Adrenal gland (tissue), 12 donors: ENCODE measurements around the gene PLXNA2. TPM values are rescaled to one million over a fixed set of nuclear protein-coding genes. Genes with fewer than 3 reads are reported as not detected.

Experiments used
- DNase-seq, 7 donors: peaks; one replicate each; pipeline ENCODE4 v3.0.0-alpha.2; 2019 to 2020
- H3K27ac ChIP-seq, 5 donors: fragments of 200-600 bp; sonication (generic) in 4 of 5; 1 replicate in 3 of 5; 2 replicates in 2 of 5; pipeline versions ENCODE4 v1.5.1 to v1.8.0; 2016 to 2020; ENCODE audit warnings: mild to moderate bottlenecking in 1 of 5
- H3K27me3 ChIP-seq: fragments of 200-600 bp; 2 replicates; pipeline ENCODE4 v1.8.0; 2021
- H3K36me3 ChIP-seq, 2 donors: fragments of 200-600 bp; replicated peaks in 1 of 2; 1 replicate in 1 of 2; 2 replicates in 1 of 2; pipeline versions ENCODE4 v1.5.1 to v1.8.0; 2018 to 2022
- H3K4me1 ChIP-seq, 2 donors: fragments of 200-600 bp; replicated peaks in 1 of 2; 1 replicate in 1 of 2; 2 replicates in 1 of 2; pipeline versions ENCODE4 v1.5.1 to v1.8.0; 2018 to 2021
- H3K4me3 ChIP-seq, 4 donors: fragments of 200-600 bp; sonication (generic) in 3 of 4; one replicate each; pipeline ENCODE4 v1.5.1; 2016 to 2018
- H3K9me3 ChIP-seq, 3 donors: fragments of 200-600 bp; sonication (generic) in 1 of 3; replicated peaks in 1 of 3; 1 replicate in 2 of 3; 2 replicates in 1 of 3; pipeline versions ENCODE4 v1.5.1 to v1.8.0; 2016 to 2021
- CTCF ChIP-seq, 6 experiments: fragments of 450-650 bp in 4 of 6; fragments of 200-600 bp in 2 of 6; sonication (generic) in 1 of 6; IDR thresholded peaks; 1 replicate in 5 of 6; 2 replicates in 1 of 6; pipeline versions ENCODE4 v1.5.1 to v1.8.0; 2016 to 2021; ENCODE audit warnings: antibody characterized with exemption in 6 of 6, mild to moderate bottlenecking in 2 of 6, moderate library complexity in 1 of 6
- POLR2A ChIP-seq, 2 donors: fragments of 450-650 bp; IDR thresholded peaks; one replicate each; pipeline ENCODE4 v1.6.1; 2017; ENCODE audit warnings: antibody characterized with exemption in 2 of 2, mild to moderate bottlenecking in 2 of 2, moderate library complexity in 1 of 2
- WGBS, 4 donors: extraction: QIAGEN DNeasy Blood & Tissue Kit in 2 of 4; methylation state at CpG; one replicate each; pipeline versions ENCODE4 v1.1.5 to v1.1.7; 2013 to 2017; 5-methylcytosine and 5-hydroxymethylcytosine counted together
- intact Hi-C, 2 donors: fragments of 100-400 bp; cut with DNase I; formaldehyde crosslinking; loops; one replicate each; pipeline versions ENCODE4 v1.14.1 to v1.15.0; 2022 to 2023
- polyA plus RNA-seq, 3 donors: library from polyadenylated mRNA; stranded (reverse); fragments of 200-250 nt in 2 of 3; fragments of 350-450 nt in 1 of 3; fragmentation: Illumina TruSeq in 1 of 3; extraction: RNeasy Lipid Tissue Mini Kit (QIAGEN cat#74804) in 1 of 3; gene quantifications; one replicate each; pipeline ENCODE4 v1.2.3, GENCODE V29; 2013 to 2014
- total RNA-seq, 9 donors: library from RNA; depleted of rRNA in 4 of 9; stranded (reverse); fragments of >200 nt in 4 of 9; fragments of 120-200 nt in 1 of 9; fragmentation: NEBNext Ultra II Directional in 1 of 9; extraction: Animal tissue kit (Norgen Biotek cat#: 25700) in 1 of 9; gene quantifications; one replicate each; pipeline versions ENCODE4 v1.1.0 to v1.2.4, GENCODE V29; 2013 to 2023
- donor health status: healthy with polysubstance abuse.
- donor health status: Bipolar disorder and iron deficiency.
- donor health status: DM: yes; HTN: yes; CAD: no.
- donor health status: DM: no; HTN: no; CAD: no.
- donor health status: DM: no; HTN: no; CAD: no.
- donor health status: DM: yes; HTN: yes; CAD: no.

Gene PLXNA2
- total and polyA plus RNA-seq, 12 donors = 2.7 to 9.4 (median 4.5) TPM

- Histone ChIP-seq H3K4me1 (no peaks in the 10 kb centered on the region), H3K36me3 (no peaks in the 10 kb centered on the region), H3K27me3 (no peaks in the 10 kb centered on the region), H3K9me3 (no peaks in the 10 kb centered on the region), H3K4me3 (no peak overlapping the region), H3K27ac (no peak overlapping the region)
- intact Hi-C loops = no loop called here
- WGBS, 4 donors = 76 to 88% (median 84%) methylated on average over 3 of the region's 3 CpGs
- TF ChIP-seq POLR2A (IDR thresholded peaks at IDR 0.05) (no peak), CTCF (IDR thresholded peaks at IDR 0.05) (no peak)
- DNase-seq = no peak
Observed at GRCh38 chr1:208121813-208122364, 122.3 kb downstream of the PLXNA2 start.

GRCh38 chr1:208120431-208120790 is 123.8 kb downstream of the PLXNA2 start:
- Histone ChIP-seq H3K4me3 (no peak overlapping the region), H3K27ac (no peak overlapping the region), H3K27me3 (no peaks in the 10 kb centered on the region), H3K9me3 (no peaks in the 10 kb centered on the region), H3K4me1 (no peaks in the 10 kb centered on the region), H3K36me3 (no peaks in the 10 kb centered on the region)
- no peak for DNase-seq
- TF ChIP-seq POLR2A (IDR thresholded peaks at IDR 0.05) (no peak), CTCF (IDR thresholded peaks at IDR 0.05) (no peak)
- intact Hi-C loops = no loop called here
- 41 to 93% (median 83%) methylated on average over 2 of the region's 2 CpGs for WGBS, 4 donors

- no peak for DNase-seq
- Histone ChIP-seq H3K36me3 (no peaks in the 10 kb centered on the region), H3K4me1 (no peaks in the 10 kb centered on the region), H3K27ac (no peak overlapping the region), H3K9me3 (no peaks in the 10 kb centered on the region), H3K4me3 (no peak overlapping the region), H3K27me3 (no peaks in the 10 kb centered on the region)
- TF ChIP-seq POLR2A (IDR thresholded peaks at IDR 0.05) (no peak), CTCF (IDR thresholded peaks at IDR 0.05) (no peak)
- 78 to 83% (median 82%) methylated on average over 10 to 12 of the region's 12 CpGs for WGBS, 4 donors
- intact Hi-C loops = no loop called here
Observed at GRCh38 chr1:208118841-208119606, 125.2 kb downstream of the PLXNA2 start.

GRCh38 chr1:208118306-208118705 is 125.9 kb downstream of the PLXNA2 start:
- H3K27ac ChIP-seq = no peak overlapping the region
- intact Hi-C loops = no loop called here
- DNase-seq = no peak

More at GRCh38 chr1:208118306-208118705, 125.9 kb downstream of the PLXNA2 start:
- Histone ChIP-seq H3K4me3 (no peak overlapping the region), H3K4me1 (no peaks in the 10 kb centered on the region), H3K36me3 (no peaks in the 10 kb centered on the region), H3K27me3 (no peaks in the 10 kb centered on the region), H3K9me3 (no peaks in the 10 kb centered on the region)
- TF ChIP-seq CTCF (IDR thresholded peaks at IDR 0.05) = no peak
- TF ChIP-seq POLR2A (IDR thresholded peaks at IDR 0.05) = no peak
- WGBS, 4 donors = 71 to 80% (median 76%) methylated on average over 5 of the region's 5 CpGs
